Measurements from ENCODE around the gene PCIF1. TPM values are rescaled to one million over a fixed set of nuclear protein-coding genes. Genes with fewer than 3 reads are reported as not detected.

Gene PCIF1
- total RNA-seq, 1 experiment from 2014 or later, result 26.8 TPM

DNA sequence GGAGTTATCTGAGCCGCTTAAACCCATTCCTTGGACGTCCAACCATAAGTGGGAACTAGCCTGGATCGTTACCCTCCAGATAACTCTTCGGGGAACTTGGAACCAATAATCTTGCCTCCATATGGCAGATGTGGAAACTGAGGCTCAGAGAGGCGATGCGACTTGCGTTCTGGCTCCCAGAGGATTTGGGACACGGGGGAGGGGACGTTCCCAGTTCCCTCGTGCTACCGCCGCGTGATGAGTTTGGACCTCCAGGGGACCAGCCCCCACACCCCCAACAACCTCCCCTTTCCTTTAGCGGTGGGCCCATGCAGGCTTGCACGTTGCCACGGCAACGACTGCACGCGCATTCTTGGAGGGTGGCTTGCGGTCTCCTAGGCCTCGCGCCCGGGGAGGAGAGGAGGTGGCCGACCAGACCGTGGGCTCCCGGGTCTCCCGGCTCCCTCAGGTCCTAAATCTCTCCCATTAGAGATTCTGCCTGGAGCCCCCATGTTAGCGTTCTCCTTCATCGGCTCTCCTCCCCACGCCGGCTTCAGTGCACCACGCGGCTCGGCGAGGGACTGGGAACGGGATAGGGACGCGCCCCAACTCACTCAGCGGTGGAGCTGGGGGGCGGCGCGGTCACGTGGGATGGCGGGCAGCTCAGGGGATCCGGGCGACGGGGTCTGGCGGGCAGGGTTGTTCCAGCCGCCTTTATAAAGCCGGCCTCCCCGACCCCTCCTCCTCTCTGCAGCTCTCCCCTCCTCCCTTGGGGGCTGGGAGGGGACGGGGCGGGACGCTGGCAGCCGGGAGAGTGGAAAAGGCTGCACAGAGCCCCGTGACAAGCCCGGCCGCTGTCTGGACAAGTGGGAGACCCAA lies 22.8 kb upstream of the PCIF1 start, which contains the start of gene PLTP:
TSS of gene PLTP (minus strand) at position 670 of the 858 bp plus-strand sequence. CDS start 703 bp downstream, outside the sequence.
- H2AK5ac ChIP-seq (ENCODE audit: insufficient read length, low read length), result no peak within 1 kb of the TSS
- H2BK15ac ChIP-seq (ENCODE audit: low read depth, low read length), result no peak within 1 kb of the TSS
- TF ChIP-seq, protein P1, sequence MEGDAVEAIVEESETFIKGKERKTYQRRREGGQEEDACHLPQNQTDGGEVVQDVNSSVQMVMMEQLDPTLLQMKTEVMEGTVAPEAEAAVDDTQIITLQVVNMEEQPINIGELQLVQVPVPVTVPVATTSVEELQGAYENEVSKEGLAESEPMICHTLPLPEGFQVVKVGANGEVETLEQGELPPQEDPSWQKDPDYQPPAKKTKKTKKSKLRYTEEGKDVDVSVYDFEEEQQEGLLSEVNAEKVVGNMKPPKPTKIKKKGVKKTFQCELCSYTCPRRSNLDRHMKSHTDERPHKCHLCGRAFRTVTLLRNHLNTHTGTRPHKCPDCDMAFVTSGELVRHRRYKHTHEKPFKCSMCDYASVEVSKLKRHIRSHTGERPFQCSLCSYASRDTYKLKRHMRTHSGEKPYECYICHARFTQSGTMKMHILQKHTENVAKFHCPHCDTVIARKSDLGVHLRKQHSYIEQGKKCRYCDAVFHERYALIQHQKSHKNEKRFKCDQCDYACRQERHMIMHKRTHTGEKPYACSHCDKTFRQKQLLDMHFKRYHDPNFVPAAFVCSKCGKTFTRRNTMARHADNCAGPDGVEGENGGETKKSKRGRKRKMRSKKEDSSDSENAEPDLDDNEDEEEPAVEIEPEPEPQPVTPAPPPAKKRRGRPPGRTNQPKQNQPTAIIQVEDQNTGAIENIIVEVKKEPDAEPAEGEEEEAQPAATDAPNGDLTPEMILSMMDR (conservative IDR thresholded peaks at IDR 0.05), result no peak
- no peak within 1 kb of the TSS for H3K56ac ChIP-seq (ENCODE audit: insufficient read length, low read depth, low read length)
- H3K79me2 ChIP-seq (ENCODE audit: insufficient read depth, low read length), result no peaks in the 10 kb centered on the region
- H3K23ac ChIP-seq (ENCODE audit: insufficient read length, low read depth, low read length), result no peak within 1 kb of the TSS
- H3K4me3 Mint-ChIP-seq, result peak within 1 kb of the TSS; percentile 81 to 92
- no peaks in the 10 kb centered on the region for H3K27me3 Mint-ChIP-seq (ENCODE audit: low read depth)
- H2BK20ac ChIP-seq (ENCODE audit: low read depth, low read length, poor library complexity, severe bottlenecking), result no peak within 1 kb of the TSS
- no peaks in the 10 kb centered on the region for H3K9me3 ChIP-seq (ENCODE audit: control insufficient read depth, low read depth, low read length)
- H2AFZ ChIP-seq (ENCODE audit: low read length), result no peak within 1 kb of the TSS
- no peaks in the 10 kb centered on the region for H3K9me3 Mint-ChIP-seq
- H2BK12ac ChIP-seq (ENCODE audit: insufficient read length, low read depth, low read length), result no peak within 1 kb of the TSS
- no peak within 1 kb of the TSS for H2BK120ac ChIP-seq (ENCODE audit: low read depth, low read length, poor library complexity, severe bottlenecking)
- H3K27ac ChIP-seq (ENCODE audit: insufficient read length, low read depth, low read length), result no peak within 1 kb of the TSS
- H4K20me1 ChIP-seq (ENCODE audit: control insufficient read depth, insufficient read depth, insufficient read length), result no peaks in the 10 kb centered on the region
- H3K27ac Mint-ChIP-seq, result peak within 1 kb of the TSS; percentile 94 to 99 (median 99)
- no peaks in the 10 kb centered on the region for H3K4me1 ChIP-seq (ENCODE audit: insufficient read depth, low read length)
- peaks cover 16% of the 10 kb centered on the region for H3K23me2 ChIP-seq (ENCODE audit: insufficient read length, low read depth, low read length, poor library complexity, severe bottlenecking)
- H3K18ac ChIP-seq (ENCODE audit: insufficient read length, low read depth, low read length), result peak within 1 kb of the TSS; percentile 54
- H3K4me1 Mint-ChIP-seq, result peaks cover 6 to 16% of the 10 kb centered on the region in 2 experiments
- peak within 1 kb of the TSS; percentile 64 for H3K9ac ChIP-seq (ENCODE audit: extremely low read depth, insufficient read length, low read length)
- no peak within 1 kb of the TSS for H4K5ac ChIP-seq (ENCODE audit: insufficient read length, low read depth, low read length)
- H3K14ac ChIP-seq (ENCODE audit: insufficient read depth, low read length), result peak within 1 kb of the TSS; percentile 62; the same call in 1 of the 2 replicates
- H3K4me2 ChIP-seq (ENCODE audit: insufficient read depth, insufficient read length, low read length), result peak within 1 kb of the TSS; percentile 91
- H4K91ac ChIP-seq (ENCODE audit: insufficient read length, low read depth, low read length), result no peak within 1 kb of the TSS
- no peak within 1 kb of the TSS for H4K8ac ChIP-seq (replicated peaks; ENCODE audit: insufficient read length, low read depth, low read length)
- no peak within 1 kb of the TSS for H3K4ac ChIP-seq (ENCODE audit: low read depth, low read length)
- no peaks in the 10 kb centered on the region for H3K27me3 ChIP-seq (ENCODE audit: insufficient read depth, low read length)
- no peaks in the 10 kb centered on the region for H3K79me1 ChIP-seq (ENCODE audit: insufficient read depth, low read depth, low read length, poor library complexity, severe bottlenecking)
- peaks cover 21 to 28% (median 24%) of the 10 kb centered on the region in 3 experiments; a peak in 6 of 7 replicates for H3K36me3 Mint-ChIP-seq (ENCODE audit: insufficient read depth in 1 of 3, low read depth in 3 of 3)
- no peak within 1 kb of the TSS for H2BK5ac ChIP-seq (ENCODE audit: insufficient read length, low read length)
- DNase-seq, result peak; percentile 80
- no CpG with 5 or more reads among the region's 58 CpGs for WGBS (ENCODE audit: extremely low coverage, insufficient read length, low lambda C conversion rate)
- no peak within 1 kb of the TSS for H3T11ph ChIP-seq (ENCODE audit: low read length)
